ENCODE measurements around the gene DMAP1. TPM values are rescaled to one million over a fixed set of nuclear protein-coding genes. Genes with fewer than 3 reads are reported as not detected.

The DMAP1 gene
- total and polyA plus RNA-seq, 9 of the 15 experiments (the other 6 are each of a cell fraction or from before 2014, with no cell fraction given), result 1.5 to 51.2 (median 30.3) TPM

DNA sequence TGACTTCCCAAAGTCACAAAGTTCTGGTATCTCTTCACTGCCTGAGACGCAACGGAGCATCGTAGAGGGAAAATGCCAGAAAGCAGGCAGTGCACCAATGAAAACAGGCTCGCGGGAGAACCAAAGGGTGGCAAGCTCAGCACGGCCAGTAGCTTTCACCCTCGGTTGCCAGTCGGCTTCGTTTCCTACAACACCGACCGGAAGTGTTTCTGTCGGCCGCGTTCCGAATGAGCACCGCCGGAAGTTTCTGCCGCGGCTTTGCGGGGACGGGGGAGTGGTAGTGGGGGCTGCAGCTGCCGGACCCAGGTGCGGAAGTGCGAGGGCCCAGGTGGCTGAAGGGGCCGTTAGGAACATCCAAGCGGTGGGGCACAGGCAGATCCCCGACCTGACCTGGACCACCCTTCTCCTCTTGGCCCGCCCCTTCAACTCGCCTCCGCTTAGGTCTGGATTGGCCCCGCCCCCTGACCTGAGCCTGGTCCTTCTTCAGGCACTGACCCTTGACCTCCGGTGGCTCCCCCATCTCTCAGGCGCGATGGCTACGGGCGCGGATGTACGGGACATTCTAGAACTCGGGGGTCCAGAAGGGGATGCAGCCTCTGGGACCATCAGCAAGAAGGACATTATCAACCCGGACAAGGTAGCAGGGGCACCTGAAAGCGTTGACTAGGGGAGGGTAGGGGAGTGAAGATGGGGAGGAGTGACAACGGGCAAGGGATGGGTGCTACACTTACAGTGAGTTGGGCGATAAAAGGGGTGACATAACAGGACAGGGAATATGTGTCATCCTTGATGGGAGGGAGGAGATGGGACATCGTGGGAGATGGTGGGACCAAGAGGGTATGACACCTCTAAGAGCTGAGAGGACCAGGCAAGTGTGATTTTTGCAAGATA, at the start of gene DMAP1 (continued):
- TF ChIP-seq FOS (IDR thresholded peaks at IDR 0.05; ENCODE audit: extremely low read depth, insufficient read length) (no peak), NFIX (CRISPR knock-in tag; IDR thresholded peaks at IDR 0.05; ENCODE audit: low read depth) (no peak), SMC3 (conservative IDR thresholded peaks at IDR 0.05; ENCODE audit: insufficient read depth, low read depth, low read length) (peak; percentile 43; the same call in 1 of the 2 replicates), SMAD4 (CRISPR knock-in tag; conservative IDR thresholded peaks at IDR 0.05) (peak; percentile 71), ZKSCAN8 (CRISPR knock-in tag; IDR thresholded peaks at IDR 0.05) (no peak), POLR2AphosphoS5 (IDR thresholded peaks at IDR 0.05; ENCODE audit: control insufficient read depth, insufficient read depth, low read depth, low read length) (peak; percentile 59; the same call in 1 of the 2 replicates), ZNF785 (CRISPR knock-in tag; IDR thresholded peaks at IDR 0.05) (no peak), HNRNPUL1 (IDR thresholded peaks at IDR 0.05; ENCODE audit: low read length) (no peak), ZNF76 (CRISPR knock-in tag; IDR thresholded peaks at IDR 0.05; ENCODE audit: borderline replicate concordance) (no peak), NR3C1 (CRISPR knock-in tag; IDR thresholded peaks at IDR 0.05) (0 out of 2 replicates have a peak, but pooled peaks have one; percentile 30), TCF3 (CRISPR knock-in tag; IDR thresholded peaks at IDR 0.05) (0 out of 2 replicates have a peak, but pooled peaks have one; percentile 17), POLR3G (IDR thresholded peaks at IDR 0.05; ENCODE audit: extremely low read depth, insufficient read length, insufficient replicate concordance) (no peak)
- TF ChIP-seq, protein P1, sequence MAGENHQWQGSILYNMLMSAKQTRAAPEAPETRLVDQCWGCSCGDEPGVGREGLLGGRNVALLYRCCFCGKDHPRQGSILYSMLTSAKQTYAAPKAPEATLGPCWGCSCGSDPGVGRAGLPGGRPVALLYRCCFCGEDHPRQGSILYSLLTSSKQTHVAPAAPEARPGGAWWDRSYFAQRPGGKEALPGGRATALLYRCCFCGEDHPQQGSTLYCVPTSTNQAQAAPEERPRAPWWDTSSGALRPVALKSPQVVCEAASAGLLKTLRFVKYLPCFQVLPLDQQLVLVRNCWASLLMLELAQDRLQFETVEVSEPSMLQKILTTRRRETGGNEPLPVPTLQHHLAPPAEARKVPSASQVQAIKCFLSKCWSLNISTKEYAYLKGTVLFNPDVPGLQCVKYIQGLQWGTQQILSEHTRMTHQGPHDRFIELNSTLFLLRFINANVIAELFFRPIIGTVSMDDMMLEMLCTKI (IDR thresholded peaks at IDR 0.05; ENCODE audit: partially characterized antibody), result no peak
- TF ChIP-seq, protein P2, sequence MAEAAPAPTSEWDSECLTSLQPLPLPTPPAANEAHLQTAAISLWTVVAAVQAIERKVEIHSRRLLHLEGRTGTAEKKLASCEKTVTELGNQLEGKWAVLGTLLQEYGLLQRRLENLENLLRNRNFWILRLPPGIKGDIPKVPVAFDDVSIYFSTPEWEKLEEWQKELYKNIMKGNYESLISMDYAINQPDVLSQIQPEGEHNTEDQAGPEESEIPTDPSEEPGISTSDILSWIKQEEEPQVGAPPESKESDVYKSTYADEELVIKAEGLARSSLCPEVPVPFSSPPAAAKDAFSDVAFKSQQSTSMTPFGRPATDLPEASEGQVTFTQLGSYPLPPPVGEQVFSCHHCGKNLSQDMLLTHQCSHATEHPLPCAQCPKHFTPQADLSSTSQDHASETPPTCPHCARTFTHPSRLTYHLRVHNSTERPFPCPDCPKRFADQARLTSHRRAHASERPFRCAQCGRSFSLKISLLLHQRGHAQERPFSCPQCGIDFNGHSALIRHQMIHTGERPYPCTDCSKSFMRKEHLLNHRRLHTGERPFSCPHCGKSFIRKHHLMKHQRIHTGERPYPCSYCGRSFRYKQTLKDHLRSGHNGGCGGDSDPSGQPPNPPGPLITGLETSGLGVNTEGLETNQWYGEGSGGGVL (CRISPR knock-in tag; IDR thresholded peaks at IDR 0.05), result no peak
- TF ChIP-seq, protein P3, sequence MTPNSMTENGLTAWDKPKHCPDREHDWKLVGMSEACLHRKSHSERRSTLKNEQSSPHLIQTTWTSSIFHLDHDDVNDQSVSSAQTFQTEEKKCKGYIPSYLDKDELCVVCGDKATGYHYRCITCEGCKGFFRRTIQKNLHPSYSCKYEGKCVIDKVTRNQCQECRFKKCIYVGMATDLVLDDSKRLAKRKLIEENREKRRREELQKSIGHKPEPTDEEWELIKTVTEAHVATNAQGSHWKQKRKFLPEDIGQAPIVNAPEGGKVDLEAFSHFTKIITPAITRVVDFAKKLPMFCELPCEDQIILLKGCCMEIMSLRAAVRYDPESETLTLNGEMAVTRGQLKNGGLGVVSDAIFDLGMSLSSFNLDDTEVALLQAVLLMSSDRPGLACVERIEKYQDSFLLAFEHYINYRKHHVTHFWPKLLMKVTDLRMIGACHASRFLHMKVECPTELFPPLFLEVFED (CRISPR knock-in tag; conservative IDR thresholded peaks at IDR 0.05), result peak; percentile 69; the same call in 1 of the 2 replicates
- TF ChIP-seq, protein P4, sequence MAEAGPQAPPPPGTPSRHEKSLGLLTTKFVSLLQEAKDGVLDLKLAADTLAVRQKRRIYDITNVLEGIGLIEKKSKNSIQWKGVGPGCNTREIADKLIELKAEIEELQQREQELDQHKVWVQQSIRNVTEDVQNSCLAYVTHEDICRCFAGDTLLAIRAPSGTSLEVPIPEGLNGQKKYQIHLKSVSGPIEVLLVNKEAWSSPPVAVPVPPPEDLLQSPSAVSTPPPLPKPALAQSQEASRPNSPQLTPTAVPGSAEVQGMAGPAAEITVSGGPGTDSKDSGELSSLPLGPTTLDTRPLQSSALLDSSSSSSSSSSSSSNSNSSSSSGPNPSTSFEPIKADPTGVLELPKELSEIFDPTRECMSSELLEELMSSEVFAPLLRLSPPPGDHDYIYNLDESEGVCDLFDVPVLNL (CRISPR knock-in tag; IDR thresholded peaks at IDR 0.05; ENCODE audit: low read depth), result peak; percentile 59; the same call in 1 of the 2 replicates

Measured in K562 (cell line).